GM12891 (cell line): ENCODE measurements around the gene PORCN.

Source experiments
- POLR2A ChIP-seq: IDR thresholded peaks from 2 replicates; pipeline ENCODE4 v1.6.1; 2011; ENCODE audit warnings: low read depth, low read length, control low read depth
- POLR2AphosphoS5 ChIP-seq: IDR thresholded peaks from 2 replicates; pipeline ENCODE4 v1.6.1; 2011; ENCODE audit warnings: low read depth, low read length, control low read depth
- SPI1 ChIP-seq: IDR thresholded peaks from 2 replicates; pipeline ENCODE4 v1.6.1; 2011; ENCODE audit warnings: low read depth, low read length, control low read depth
- TAF1 ChIP-seq: IDR thresholded peaks from 2 replicates; pipeline ENCODE4 v1.6.1; 2011; ENCODE audit warnings: low read depth, low read length, control low read depth

GRCh38 chrX:48474581-48474980 is 34.2 kb upstream of the PORCN start:
- TF ChIP-seq POLR2A (no peak), POLR2AphosphoS5 (no peak), SPI1 (no peak), TAF1 (no peak)
